GM19238 (cell line): ENCODE measurements around the gene INPP5F.
"Not testable (repeated sequence)": the region's sequence is repeated elsewhere in the genome, so short reads cannot be mapped to it uniquely, and the experiment has no call there.

Experiments used
- DNase-seq: peaks from one replicate; pipeline ENCODE4 v3.0.0; 2011; ENCODE audit warnings: low spot score; ENCODE audit not compliant: insufficient read length

The INPP5F gene

DNA sequence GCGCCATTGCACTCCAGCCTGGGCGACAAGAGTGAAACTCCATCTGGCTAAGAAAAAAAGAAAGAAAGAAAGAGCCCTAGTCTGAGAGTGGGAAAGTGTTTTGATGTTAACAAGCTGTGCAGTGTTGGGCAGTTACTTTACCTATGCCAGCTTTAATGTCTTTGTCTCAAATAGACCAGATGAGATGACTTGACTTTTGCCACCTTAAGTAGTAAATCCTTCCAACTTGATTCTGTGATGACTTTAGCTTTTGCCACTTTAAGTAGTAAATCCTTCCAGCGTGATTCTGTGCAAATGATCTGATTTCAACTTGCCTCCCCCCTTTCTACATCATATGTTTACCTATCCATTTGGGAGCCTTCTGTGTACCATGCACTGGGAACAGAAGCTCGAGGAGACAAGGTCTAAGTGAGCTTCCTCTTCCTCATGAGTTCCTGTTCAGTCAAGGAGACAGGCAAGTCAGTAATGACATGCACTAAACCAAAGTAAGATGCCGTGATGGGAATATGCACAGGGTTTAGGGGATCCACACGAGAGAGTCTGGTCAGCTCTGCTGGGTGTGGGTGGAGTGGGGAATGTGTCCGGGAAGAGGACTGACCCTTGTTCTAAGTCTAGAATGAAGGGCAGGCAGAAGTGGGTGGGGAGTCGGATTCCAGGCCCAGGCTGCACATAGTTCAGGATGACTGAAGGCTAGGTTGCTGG lies 17.2 kb downstream of the INPP5F start:
- no peak for DNase-seq

DNA sequence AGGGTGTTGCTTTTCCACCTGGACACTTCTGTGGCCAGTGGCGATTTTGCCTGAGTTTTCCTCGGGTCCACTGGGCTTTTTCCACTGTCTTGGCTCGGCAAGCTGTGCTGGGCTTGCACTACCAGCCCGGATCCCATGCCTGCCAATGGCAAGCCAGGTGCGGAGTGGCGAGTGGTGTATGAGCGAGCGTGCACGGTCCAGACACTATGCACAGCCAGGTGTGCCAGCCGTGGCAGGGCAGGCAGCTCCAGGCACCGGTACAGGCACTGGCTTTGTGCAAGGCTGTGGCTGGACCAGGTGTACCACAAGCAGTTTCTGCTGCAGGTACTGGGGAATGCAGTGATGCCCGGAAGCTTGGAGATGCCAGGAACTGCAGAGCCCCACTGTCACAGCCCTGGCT lies 22.1 kb downstream of the INPP5F start:
- DNase-seq, result no peak

DNA sequence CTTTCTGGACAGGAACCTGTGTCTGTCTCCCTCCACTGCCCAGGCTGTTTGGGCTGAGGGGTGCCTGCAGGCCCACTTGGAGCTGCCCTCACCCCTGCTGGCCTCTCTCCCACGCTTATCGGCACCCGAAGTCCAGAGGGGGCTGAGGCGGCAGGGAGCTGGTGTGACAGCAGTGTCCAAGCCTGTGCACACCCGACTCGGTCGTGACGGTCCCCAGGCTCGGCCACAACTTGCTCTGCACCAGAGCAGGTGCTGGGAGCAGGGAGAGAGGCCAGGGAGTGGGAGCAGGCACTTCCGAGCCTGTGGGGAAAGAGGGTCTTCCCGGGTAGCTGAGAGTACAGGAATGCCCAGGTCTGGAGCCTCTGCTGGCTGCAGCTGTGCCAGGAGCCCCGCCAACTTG lies 23.0 kb downstream of the INPP5F start:
- DNase-seq, result no peak

DNA sequence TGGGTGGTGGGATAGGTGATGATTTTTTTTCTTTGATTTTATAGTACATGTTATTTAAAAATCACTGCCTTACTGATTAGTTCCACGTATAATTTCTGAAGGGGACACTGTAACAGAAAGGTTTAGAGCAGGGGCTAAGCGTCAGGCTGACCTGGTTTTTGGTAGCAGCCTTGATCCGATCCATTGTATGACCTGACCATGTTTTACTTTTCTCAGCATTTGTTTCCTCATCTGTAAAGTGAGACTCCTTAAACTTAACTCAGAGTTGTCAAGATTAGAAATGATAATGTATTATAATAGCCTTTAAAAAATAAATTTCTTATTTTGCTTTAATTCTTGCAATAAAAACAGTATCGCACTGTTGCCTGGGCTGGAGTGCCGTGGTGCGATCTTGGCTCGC lies 23.6 kb downstream of the INPP5F start:
- no peak for DNase-seq

DNA sequence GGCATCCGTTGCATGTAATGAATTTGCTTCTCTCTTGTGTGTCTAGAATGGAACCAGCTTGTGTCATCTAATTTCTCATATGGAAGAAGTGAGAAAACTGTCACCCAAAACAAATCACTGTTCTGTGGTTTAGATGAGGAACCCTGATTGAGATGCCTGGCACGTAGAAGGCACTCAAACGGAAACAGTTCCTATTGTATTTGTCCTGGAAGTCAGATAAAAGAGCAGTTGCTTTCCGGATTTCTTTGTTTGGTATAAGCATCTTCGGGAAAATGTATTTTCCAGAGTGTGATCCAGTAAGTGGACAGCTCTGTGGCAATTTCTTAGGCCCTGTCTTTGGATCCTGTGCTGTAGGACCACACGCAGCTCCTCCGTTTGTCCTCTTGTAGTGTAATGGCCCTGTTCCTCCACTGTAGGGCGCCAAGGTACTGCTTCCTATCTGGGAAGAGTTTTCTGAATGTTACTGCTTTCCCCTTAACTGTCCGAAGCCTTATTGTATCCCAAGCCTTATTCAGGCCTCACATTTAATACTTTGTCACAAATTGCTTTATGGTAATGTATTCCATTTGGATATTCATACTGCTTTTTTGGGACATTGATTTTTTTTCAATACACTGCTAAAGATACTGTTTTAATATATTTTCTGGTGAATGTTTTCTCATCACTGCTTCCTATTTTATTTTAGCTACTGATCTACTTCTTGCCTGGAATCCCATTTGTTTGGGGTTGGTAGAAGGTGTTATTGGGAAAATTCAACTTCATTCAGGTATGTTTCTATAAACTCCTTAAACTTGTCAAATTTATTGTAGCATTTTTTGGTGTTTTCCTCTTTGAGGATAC lies 24.8 kb downstream of the INPP5F start:
- DNase-seq, result peak; percentile 19

- no peak for DNase-seq
Measured at GRCh38 chr10:119753309-119753708, 27.5 kb downstream of the INPP5F start.

- no peak for DNase-seq
Measured at GRCh38 chr10:119754085-119754484, 28.2 kb downstream of the INPP5F start.

DNA sequence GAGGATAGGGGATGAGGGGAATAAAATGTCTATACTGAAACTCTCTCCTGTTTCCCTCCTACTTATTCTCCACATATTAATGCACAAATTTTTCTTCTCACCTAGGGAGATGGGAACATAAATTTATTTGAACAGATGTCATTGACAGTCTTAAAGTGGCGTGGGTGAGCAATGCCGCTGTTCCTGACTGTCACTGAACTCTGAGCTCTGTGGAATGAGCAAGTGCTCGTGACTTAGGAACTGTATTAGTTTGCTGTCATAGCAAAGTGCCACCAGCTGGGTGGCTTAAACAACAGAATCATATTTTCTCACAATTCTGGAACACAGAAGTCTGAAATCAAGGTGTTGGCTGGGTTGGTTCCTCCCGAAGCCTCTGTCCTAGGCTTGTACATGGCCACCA lies 29.1 kb downstream of the INPP5F start:
- no peak for DNase-seq

GRCh38 chr10:119755446-119755845 lies 29.6 kb downstream of the INPP5F start:
- no peak for DNase-seq

DNA sequence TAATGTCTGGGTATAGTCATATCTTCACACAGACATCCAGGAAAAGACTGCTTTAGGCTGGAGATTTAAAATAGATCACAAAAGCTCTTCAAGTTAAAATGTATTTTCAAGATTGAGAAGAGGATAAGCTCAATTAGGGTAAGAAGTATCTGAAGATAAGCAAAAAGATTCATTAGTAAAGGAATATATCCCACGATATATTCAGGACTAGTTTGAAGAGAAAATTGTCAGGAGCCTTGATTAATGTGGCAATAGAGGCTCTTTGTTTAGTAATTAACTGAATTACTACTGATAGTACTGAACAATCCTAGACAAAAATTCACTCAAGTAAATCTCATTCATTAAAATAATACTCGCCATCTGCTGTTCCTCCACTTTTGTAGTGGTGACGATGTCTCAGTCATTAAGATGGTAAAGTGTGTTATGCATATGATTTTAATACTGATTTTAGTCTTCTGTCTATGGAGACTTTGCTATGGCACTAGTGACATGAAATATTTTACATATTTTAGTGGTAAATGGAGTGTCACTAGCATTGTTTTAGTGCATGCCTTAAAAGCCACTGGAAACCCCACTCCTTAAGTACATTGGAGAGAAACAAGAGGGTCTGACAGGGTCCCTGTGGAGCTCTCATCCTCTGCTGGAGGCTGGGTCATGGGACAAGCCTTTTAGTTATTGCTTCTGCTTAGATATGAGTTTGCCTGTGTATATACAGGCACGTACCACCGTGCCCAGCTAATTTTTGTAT lies 32.8 kb downstream of the INPP5F start:
- no peak for DNase-seq

GRCh38 chr10:119759832-119760231 lies 34.0 kb downstream of the INPP5F start:
- no peak for DNase-seq

DNA sequence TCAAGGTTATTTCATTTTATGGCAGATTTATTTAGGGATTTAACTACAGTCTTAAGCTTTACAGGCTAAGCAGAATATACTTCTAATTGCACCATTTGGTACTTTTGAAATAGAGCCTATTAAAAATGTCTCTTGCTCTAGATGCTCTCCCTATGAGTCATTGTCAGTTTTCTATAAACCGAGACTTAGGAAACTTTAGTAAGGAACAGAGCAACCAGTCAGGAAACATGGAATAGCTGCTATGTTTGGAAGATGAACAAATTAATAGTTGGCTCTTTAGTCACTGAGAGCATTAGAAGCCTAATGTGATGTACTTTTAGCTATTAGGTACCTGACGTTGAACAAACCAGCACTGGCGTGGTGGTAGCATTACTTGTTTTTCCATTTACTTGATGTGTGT lies 35.3 kb downstream of the INPP5F start:
- DNase-seq, result no peak

DNA sequence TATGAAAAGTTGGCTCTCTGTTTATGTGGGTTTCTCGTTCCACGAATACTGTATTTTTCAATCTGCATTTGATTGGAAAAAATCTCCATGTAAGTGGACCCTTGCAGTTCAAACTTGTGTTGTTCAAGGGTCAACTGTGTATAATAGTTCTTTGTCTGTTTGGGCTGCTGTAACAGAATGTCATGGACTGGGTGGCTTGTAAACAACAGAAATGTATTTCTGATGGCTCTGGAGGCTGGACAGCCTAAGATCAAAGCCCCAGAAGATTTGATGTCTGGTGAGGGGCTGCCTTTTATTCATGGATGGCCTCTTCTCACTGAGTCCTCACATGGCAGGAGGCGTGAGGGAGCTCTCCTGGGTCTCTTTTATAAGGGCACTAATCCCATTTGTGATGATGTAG lies 36.2 kb downstream of the INPP5F start:
- DNase-seq, result no peak

GRCh38 chr10:119762805-119763798 lies 37.3 kb downstream of the INPP5F start:
- DNase-seq, result no peak

DNA sequence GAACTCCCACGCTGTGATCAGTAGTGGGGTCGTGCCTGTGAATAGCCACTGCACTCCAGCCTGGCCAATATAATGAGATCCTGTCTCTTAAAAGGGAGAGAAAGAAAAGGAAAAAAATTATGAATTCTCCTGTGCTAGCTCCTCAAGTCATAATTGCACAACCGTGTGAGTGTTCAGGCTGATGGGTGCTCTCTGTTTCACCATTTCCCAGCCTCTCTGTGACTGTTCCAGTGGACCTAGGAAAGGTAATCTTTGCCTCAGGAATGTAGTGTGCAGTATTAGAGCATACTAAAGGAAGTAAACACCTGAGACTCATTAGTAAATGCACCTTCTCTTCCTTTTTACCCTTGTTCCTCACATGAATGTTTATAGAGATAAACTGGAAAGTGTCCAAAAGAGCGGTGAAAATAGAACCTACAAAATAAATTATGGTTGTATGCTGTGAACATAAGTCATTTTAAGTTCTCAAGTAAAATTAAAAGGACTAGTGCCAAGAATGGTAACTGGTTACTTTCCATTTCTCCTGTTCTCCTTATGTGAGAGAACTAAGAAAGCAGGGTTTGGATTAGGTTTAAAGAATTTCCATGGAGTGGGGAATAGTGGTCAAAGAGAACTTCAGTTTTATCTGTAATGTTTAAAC lies 42.7 kb downstream of the INPP5F start:
- no peak for DNase-seq

GRCh38 chr10:119769886-119770285 lies 44.0 kb downstream of the INPP5F start:
- no peak for DNase-seq

- no peak for DNase-seq
Measured at GRCh38 chr10:119770928-119771327, 45.1 kb downstream of the INPP5F start.

DNA sequence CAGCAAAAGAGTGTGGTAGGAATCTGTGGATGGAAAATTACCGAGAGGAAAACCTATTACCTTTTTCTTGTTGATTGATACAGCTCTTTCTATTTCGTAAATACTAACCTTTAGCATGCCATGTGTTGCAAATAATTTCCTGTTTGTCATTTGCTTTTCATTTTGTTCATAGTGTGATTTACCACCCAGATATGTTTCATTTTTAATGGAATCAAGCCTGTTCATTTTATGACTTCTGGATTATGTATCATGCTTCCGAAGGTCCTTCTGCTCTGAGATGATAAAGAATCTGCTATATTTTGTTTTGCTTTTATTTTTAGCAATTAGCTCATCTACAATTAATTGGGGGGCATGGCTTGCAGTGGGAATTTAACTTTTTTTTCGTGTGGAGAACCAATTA lies 46.5 kb downstream of the INPP5F start:
- no peak for DNase-seq

GRCh38 chr10:119773041-119773440 lies 47.2 kb downstream of the INPP5F start:
- not testable (repeated sequence) for DNase-seq

DNA sequence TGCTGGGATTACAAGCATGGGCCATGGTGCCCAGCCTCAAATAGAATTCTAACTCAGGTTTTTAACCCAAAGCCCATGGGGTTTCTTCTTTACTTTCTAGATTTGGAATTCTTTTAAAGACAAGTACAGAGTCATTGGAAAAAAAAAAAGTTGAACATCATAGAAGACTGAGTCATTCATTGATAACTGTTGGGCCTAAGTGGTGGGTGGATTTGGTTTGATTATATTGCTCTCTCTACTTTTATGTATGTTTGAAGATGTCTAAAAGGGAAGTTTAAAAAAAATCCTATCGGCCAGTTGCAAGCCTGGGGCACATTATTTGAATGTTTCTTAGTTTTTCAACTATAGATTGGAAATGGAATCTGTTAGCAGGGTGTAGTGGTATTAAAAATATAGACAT lies 49.7 kb downstream of the INPP5F start:
- DNase-seq, result no peak
